UCSD-AML1 (cell line): ENCODE results near the gene SERPINB10.
"Not testable (repeated sequence)": the region's sequence is repeated elsewhere in the genome, so short reads cannot be mapped to it uniquely, and the experiment has no call there.

ENCODE experiments used
- DNase-seq: peaks from one replicate; lab custom pipeline; 2025; ENCODE audit not compliant: unreplicated experiment; lab: John Stamatoyannopoulos, UW

SERPINB10 gene

GRCh38 chr18:63940543-63941050, 32.8 kb downstream of the SERPINB10 start:
- DNase-seq = not testable (repeated sequence)

GRCh38 chr18:63947051-63947790, 39.5 kb downstream of the SERPINB10 start:
- no peak for DNase-seq

- no peak for DNase-seq
Measured at GRCh38 chr18:63949068-63949737, 41.4 kb downstream of the SERPINB10 start, which contains the start of gene HMSD. Gene HMSD, plus strand, starts transcription at chr18:63949301. Its CDS starts 4,155 bp downstream, at chr18:63953456.

GRCh38 chr18:63951302-63951705, 43.5 kb downstream of the SERPINB10 start:
- no peak for DNase-seq

- no peak for DNase-seq
Measured at GRCh38 chr18:63953811-63954210, 46.1 kb downstream of the SERPINB10 start.

GRCh38 chr18:63956755-63957154, 49.0 kb downstream of the SERPINB10 start:
- DNase-seq = no peak

GRCh38 chr18:63960891-63961290, 53.1 kb downstream of the SERPINB10 start:
- DNase-seq = no peak

GRCh38 chr18:63961435-63961980, 53.8 kb downstream of the SERPINB10 start:
- DNase-seq = no peak

- DNase-seq = no peak
Measured at GRCh38 chr18:63962137-63962536, 54.4 kb downstream of the SERPINB10 start.

- DNase-seq = no peak
Measured at GRCh38 chr18:63963615-63964256, 56.0 kb downstream of the SERPINB10 start.

- DNase-seq = no peak
Measured at GRCh38 chr18:63964908-63965307, 57.1 kb downstream of the SERPINB10 start.

GRCh38 chr18:63965716-63966330, 58.1 kb downstream of the SERPINB10 start:
- DNase-seq = no peak

GRCh38 chr18:63969942-63970808, 62.4 kb downstream of the SERPINB10 start, which contains the start of gene SERPINB8:
Gene SERPINB8, plus strand, starts transcription at chr18:63970081. Its CDS starts 8,228 bp downstream, at chr18:63978309.
- peak; percentile 32 for DNase-seq

- no peak for DNase-seq
Measured at GRCh38 chr18:63970809-63971205, 63.0 kb downstream of the SERPINB10 start.

GRCh38 chr18:63971320-63972001, 63.7 kb downstream of the SERPINB10 start:
- no peak for DNase-seq

- no peak for DNase-seq
Measured at GRCh38 chr18:63972002-63972376, 64.2 kb downstream of the SERPINB10 start.

GRCh38 chr18:63974991-63975390, 67.2 kb downstream of the SERPINB10 start:
- no peak for DNase-seq

- no peak for DNase-seq
Measured at GRCh38 chr18:63975628-63976027, 67.9 kb downstream of the SERPINB10 start.

- no peak for DNase-seq
Measured at GRCh38 chr18:63977040-63977439, 69.3 kb downstream of the SERPINB10 start.
